ENCODE measurements around the gene EGLN3.
"Not testable (repeated sequence)": the region's sequence is repeated elsewhere in the genome, so short reads cannot be mapped to it uniquely, and the experiment has no call there.

The EGLN3 gene

GRCh38 chr14:33950320-33951182 is at the start of gene EGLN3:
TSS of gene EGLN3 (minus strand) at chr14:33951074. CDS start at chr14:33950752, 322 bp downstream.
- peak; percentile 92 for DNase-seq

GRCh38 chr14:34000396-34000795 is 49.5 kb upstream of the EGLN3 start:
- no peak for DNase-seq

- no peak for DNase-seq
These were observed 49.0 kb upstream of the EGLN3 start for GRCh38 chr14:33999771-34000291.

GRCh38 chr14:33997611-33998010 is 46.7 kb upstream of the EGLN3 start:
- no peak for DNase-seq

GRCh38 chr14:33996462-33996861 is 45.6 kb upstream of the EGLN3 start:
- DNase-seq = no peak

- DNase-seq = no peak
These were observed 42.4 kb upstream of the EGLN3 start for GRCh38 chr14:33993246-33993645.

- DNase-seq = no peak
These were observed 41.6 kb upstream of the EGLN3 start for GRCh38 chr14:33992274-33993007.

GRCh38 chr14:33990790-33991189 is 39.9 kb upstream of the EGLN3 start:
- DNase-seq = no peak

- DNase-seq = no peak
These were observed 36.7 kb upstream of the EGLN3 start for GRCh38 chr14:33987565-33988080.

- DNase-seq = no peak
These were observed 35.9 kb upstream of the EGLN3 start for GRCh38 chr14:33986804-33987203.

GRCh38 chr14:33985242-33985641 is 34.4 kb upstream of the EGLN3 start:
- no peak for DNase-seq

- no peak for DNase-seq
These were observed 28.9 kb upstream of the EGLN3 start for GRCh38 chr14:33979613-33980276.

- no peak for DNase-seq
These were observed 28.2 kb upstream of the EGLN3 start for GRCh38 chr14:33978892-33979612.

GRCh38 chr14:33972583-33973081 is 21.8 kb upstream of the EGLN3 start:
- DNase-seq = no peak

- not testable (repeated sequence) for DNase-seq
These were observed 19.0 kb upstream of the EGLN3 start for GRCh38 chr14:33969846-33970245.

- DNase-seq = no peak
These were observed 17.8 kb upstream of the EGLN3 start for GRCh38 chr14:33968722-33969121.

- DNase-seq = no peak
These were observed 16.3 kb upstream of the EGLN3 start for GRCh38 chr14:33967138-33967537.

- no peak for DNase-seq
These were observed 15.4 kb upstream of the EGLN3 start for GRCh38 chr14:33966276-33966675.

- DNase-seq = no peak
These were observed 13.9 kb upstream of the EGLN3 start for GRCh38 chr14:33964599-33965317.

- DNase-seq = no peak
These were observed 13.0 kb upstream of the EGLN3 start for GRCh38 chr14:33963892-33964291.

- not testable (repeated sequence) for DNase-seq
These were observed 11.6 kb upstream of the EGLN3 start for GRCh38 chr14:33962466-33962865.

Measured in left hindlimb (tissue), 1 donor.